GM18909 (cell line): Measurements from ENCODE around the gene PTTG1IP.
A peak's percentile ranks its signal among the peaks of the same experiment; 100 is the strongest.
"Not testable (repeated sequence)": the region's sequence is repeated elsewhere in the genome, so short reads cannot be mapped to it uniquely, and the experiment has no call there.

Experiments used
- ATAC-seq: cut with Tn5 transposase; IDR thresholded peaks from one replicate; pipeline ENCODE4 v1.9.1; 2021; ENCODE audit warnings: mild to moderate bottlenecking; ENCODE audit not compliant: unreplicated experiment, poor library complexity

PTTG1IP gene, protein sequence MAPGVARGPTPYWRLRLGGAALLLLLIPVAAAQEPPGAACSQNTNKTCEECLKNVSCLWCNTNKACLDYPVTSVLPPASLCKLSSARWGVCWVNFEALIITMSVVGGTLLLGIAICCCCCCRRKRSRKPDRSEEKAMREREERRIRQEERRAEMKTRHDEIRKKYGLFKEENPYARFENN

DNA sequence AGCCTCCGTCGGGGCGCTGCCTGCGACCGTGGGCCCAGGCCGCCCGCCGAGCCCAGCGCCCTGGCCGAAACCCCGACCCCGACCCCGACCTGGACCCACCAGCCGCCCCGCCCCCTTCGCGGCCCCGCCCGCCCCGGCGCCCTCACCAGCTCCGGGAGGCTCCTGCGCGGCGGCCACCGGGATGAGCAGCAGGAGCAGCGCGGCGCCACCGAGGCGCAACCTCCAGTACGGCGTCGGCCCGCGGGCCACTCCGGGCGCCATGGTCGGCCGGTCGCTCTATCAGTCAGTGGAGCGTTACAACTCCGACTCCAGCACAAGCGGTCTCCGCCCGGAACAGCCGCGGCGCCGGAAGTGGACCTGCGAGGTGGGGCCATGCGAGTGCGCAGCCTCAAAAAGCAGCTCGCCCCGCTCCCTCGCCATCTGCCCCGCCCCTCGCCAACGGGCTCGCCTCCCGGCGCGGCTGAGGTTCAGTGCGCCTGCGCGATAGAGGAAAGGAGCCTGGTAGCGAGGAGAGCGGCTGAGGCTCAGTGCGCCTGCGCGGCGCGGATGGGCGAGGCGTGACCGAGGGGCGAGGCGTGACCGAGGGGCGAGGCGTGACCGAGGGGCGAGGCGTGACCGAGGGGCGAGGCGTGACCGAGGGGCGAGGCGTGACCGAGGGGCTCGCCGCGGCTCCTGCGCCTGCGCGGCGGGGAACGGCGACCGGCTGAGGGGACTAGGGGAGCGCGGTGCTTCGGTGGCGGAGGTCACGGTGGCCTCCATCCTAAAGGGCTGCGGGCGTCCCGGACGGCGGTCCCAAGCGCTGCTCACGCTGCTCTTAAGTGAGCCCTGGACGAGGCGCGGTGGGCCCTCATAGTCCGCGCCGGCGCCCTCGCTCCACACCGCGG, at the start of gene PTTG1IP:
TSS of gene PTTG1IP (minus strand) at position 335 of the 884 bp plus-strand sequence. CDS start at position 261, 74 bp downstream.
- ATAC-seq: peak; percentile 78

DNA sequence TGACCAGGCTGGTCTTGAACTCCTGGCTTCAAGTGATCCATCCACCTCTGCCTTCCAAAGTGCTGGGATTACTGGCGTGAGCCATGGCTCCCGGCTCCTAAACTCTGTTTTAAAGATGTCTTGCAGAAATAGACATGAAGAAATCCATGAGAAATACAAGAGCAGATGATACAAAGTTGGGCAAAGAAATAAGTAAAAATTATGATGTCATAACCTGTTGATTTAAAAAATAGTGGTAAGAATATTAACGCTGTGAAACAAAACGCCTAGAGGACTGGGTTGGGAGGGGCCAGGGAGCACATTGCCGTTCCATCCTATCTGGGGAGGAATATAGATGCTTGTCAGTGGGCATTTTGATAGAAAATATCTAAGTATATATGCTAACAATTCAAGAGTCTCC, 48.4 kb upstream of the PTTG1IP start:
- ATAC-seq: no peak

DNA sequence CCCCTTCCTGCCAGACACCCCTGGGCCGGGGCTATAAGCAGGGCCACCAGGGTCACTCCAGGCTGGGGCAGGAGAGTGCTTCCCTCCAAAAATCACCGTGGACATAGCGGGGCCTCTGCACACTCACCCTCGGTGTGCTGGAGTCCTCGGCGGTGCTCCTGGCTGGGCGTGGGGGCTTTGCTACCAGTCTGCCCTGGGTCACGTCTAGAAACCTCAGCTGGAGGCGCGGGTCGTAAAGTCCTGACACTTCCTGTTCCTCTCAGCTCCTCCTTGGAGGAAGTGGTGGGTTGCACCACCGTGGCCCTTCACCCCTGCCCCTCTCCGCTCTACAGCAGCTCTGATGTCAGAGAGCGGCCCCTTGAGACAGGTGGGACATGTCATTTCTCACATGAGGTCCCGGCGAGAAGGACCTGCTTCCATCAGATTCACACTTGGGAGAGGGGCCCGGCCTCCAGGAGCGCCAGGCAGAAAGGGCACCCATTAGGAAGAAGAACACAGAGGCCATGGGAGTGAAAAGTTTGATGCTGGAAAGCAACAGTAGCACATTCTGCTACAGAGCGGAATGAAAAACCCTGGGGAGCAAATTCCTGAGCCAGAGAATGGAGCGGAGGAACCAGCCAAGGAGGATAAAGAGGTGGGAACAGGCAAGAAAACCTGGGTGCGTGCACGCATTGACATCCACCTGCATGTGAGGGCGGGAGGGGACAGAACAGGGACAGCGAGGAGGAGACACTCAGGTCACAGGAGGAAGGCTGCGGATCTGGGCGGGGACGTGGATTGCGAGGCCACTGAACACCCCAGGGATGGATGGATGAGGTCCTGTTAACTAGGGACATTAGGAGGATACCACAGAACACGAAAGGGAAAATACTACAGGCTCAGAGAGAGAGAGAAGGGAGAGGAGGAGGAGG, 47.5 kb upstream of the PTTG1IP start, which contains the start of gene ITGB2:
TSS of gene ITGB2 (minus strand) at position 206 of the 911 bp plus-strand sequence. CDS start 10,117 bp downstream, outside the sequence.
- peak; percentile 75 for ATAC-seq

DNA sequence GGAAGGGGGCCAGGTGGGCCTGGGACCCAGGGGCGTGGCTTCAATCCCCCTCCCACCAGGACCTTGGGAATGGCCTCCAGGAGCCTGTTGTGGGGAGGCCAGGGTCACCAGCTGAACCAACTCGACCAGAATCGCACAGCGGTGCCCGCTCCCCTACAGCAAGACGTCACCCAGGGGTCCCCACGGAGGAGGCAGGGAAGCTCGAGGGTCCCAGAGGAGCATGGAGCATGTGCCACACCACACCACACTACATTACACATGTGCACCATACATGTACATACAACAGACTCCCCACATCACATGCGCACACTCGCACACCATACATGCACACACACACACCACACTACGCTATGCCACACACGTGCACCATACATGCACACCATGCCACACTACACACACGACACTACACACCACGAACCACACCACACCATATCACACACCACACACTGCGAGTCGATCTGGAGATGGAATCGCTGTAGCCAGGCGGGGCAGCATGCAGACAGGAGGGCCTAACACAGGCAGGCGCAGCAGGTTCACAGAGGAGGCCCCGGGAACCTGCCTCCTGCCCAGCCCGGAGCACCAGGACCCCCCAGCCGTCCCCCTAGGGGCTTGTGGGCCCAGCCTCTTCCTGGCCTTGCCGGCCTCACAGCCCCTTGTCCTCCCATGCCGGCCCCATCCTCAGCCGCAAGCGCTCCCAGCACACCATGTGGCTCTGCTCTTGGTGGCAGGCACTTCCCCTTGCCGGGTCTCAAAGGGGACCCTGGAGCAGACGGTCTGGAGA, 46.6 kb upstream of the PTTG1IP start:
- peak; percentile 14 for ATAC-seq

DNA sequence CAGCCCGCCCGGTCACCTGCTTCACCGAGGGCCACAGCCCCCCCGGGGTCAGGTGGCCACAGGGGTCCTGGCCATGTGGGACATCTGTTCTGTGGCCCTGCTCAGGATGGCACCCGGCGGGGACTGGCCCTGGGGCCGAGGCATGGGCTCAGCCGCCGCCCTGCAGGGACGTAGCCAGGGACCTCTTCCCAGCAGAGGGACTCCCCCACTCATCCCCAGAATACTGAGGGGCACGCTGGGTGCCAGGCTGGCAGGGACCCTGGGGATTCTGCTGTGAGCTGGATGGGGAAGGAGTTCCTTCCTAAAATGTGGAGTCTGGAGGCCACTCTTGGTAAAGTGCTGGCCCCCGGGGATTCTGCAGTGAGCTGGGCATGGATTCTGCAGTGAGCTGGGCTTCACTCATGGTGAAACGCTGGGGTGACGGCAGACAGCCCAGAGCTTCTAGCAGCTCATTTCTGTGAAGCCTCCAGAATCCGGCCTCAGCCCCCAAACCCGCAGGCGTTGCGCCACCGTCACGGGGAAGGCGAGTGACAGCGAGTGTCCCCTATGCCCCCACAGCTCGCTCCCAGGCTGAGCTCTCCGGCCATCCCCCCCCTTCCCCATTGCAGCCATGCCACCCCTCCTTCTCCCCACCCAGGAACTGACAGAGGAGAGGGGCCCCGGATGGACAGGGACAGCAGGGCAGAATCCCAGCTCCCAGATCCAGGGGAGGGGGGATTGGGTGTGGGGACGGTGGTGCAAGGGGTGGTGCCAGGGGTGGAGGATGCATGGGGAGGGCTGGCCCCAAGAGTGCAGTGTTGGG, 45.8 kb upstream of the PTTG1IP start:
- ATAC-seq: no peak

DNA sequence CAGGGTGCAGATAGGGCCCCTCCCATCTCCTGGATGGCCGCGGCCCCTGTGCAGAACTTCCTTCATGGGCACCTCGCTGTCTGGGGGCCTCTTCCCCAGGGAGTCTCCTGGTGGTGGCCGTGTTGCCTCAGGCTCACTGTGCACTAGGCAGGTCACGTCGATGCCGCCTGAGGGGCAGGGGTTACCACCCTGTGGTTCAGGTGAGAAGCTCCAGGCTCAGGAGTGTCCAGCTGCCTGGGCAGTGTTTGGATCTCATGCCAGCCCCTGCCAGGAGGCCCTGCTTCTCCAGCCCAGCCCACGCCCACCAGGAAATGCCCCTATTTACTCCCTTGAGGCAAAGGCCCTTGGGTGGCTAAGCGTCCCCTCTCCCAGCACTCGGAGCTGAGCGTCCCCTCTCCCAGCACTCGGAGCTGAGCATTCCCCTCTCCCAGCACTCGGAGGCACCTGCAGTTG, 45.1 kb upstream of the PTTG1IP start:
- no peak for ATAC-seq

DNA sequence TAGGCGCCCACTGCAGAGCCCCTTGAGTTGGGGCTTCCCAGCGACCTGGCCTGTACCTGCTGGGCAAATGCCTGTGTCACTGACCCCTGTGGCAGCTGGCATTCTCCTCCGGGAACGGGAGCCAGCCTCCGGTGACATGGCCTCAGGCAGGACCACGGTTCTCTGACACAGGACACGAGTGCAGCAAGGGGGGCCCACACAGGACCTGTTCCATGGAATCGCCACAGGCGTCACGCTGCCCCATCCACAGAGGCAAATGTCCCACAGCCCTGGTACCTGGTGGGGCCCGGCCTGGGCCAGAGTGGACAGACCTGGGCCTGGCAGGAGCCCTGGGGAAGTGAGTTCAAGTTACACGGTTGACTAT, 44.6 kb upstream of the PTTG1IP start:
- no peak for ATAC-seq

DNA sequence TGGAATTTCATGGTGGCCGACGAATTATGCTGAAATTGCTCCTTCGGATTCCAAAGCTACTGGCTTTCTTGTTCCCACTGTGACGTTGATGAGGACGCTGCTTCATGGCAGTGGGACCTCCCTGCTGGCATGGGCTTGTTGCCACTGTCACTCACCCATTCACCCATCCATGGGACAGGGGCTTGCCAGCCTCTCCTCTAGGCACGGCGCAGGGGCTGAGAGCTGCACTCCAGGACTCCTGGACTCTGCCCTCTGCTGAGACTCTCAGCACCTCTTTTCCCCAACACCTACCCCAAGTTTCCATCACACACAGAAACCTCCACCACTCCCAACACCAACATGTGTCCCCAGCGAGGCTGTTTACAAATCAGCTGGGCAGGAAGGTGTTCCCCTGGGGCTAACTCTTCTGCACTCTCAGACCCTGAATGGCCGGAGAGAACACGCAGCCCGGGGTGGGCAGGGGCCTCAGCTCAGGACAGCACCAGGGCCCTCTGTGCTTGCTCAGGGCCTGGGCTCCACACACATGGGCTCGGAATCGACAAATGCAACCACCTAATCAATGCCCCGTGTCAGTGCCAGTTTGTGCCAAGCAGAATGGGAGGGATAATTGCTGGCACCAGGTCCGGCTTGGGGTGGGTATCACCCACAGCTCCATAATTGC, 44.1 kb upstream of the PTTG1IP start:
- ATAC-seq: no peak

DNA sequence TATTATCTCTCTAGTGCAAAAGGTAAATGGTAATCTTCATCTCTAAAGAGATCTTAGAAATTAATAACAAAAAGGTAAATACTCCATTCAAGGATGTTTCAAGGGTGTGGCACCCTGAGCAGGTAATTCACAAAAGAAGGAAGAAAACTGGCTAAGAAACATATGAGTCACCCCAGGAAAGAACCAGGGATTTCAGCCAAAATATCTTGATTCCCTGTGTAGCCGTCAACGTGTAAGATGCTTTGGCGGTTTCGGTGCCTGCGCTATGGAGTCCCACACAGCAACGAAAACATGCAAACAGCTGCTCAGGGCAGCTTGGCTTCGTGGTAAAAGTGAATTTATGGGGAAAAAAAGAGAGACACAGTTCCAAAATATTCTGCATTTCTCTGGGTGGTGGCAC, 43.5 kb upstream of the PTTG1IP start:
- no peak for ATAC-seq

DNA sequence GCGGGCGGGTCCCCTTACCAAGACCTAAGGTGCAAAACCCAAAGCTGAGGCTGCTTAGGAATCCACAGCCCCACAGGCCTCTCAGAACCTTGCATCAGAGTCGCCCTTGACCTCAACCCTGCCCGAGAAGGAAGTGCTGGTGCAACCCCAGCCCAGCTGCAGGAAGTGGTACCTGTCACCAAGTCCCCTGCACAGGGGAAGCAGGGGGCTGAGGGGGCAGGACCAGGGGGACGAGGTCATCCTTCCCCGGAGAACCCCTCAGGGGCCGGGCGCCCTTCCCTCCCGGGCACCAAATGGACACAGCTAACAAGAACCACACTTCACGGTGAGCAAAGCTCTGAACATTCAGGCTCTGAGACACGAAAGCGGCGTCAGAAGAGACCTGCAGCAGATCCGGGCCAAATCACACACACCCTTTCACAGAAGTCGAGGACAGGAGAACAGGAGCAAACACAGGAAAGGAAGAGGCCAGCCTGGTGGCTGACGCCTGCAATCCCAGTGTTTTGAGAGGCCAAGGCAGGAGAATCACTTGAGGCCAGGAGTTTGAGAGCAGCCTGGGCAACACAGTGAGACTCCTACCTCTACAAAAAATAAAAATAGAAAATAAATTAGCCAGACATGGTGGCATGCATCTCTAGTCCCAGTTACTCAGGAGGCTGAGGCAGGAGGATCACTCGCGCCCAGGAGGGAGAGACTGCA, 40.8 kb upstream of the PTTG1IP start:
- ATAC-seq: peak; percentile 73

DNA sequence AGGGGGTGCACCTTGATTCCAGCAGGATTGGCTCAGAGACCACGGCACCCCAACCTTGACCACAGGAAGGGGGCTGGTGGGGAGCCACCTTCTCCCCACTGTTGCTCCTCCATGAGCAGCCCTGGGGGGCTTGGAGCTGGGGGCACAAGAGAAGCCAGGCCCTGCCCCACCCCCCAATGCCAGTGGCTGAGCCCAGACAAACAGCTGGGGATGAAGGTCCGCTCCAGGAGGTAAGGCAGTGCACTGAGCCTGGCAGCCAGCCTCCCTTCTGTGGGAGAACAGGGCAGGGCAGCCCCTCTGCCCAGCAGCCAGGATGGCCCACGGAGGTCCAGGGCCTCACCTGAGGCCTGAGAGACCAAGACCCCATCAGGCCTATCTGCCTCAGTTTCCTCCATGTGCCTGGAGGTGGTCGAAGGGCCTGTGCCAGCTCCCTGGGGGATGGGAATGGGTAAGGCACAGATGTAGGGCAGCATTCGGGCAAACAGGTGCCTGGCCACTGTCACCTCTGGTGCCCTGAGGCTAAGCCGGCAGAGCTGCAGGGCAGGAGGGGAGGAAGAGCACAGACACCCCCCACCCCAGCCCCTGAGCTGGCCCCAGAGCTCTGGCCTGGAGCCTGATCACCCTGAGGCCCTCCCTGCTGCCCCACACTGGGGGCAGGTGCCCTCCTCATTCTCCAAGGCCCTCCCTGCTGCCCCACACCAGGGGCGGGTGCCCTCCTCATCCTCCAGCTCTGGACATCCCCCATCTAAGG, 40.1 kb upstream of the PTTG1IP start:
- no peak for ATAC-seq

DNA sequence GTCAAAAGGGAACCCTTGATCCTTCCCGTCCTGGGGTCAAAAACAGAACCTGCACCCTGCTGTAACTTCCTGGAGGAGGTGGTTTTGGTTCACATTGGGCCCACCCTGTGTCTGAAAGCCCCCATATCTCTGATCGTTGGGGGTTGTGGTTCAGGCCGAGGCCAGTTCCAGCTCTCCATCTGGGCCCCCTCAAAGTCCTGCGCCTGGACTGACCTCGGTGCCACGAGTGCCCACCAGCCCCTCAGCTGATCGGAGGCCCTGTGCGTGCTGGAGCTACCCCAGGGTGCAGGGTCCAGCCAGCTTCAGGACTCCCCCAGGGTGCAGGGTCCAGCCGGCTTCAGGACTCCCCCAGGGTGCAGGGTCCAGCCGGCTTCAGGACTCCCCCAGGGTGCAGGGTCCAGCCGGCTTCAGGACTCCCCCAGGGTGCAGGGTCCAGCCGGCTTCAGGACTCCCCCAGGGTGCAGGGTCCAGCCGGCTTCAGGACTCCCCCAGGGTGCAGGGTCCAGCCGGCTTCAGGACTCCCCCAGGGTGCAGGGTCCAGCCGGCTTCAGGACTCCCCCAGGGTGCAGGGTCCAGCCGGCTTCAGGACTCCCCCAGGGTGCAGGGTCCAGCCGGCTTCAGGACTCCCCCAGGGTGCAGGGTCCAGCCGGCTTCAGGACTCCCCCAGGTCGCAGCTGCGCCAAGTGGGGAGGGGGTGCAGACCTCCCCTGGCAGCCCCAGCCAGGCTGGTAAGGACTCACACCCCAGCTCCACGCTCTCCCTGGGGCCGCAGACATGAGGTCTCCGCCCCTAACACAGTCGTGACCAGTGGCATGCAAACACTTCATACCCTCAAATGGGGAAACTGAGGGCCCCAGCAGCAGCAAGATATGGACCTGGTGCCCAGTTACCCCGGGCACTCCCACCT, 39.3 kb upstream of the PTTG1IP start:
- ATAC-seq: not testable (repeated sequence)

DNA sequence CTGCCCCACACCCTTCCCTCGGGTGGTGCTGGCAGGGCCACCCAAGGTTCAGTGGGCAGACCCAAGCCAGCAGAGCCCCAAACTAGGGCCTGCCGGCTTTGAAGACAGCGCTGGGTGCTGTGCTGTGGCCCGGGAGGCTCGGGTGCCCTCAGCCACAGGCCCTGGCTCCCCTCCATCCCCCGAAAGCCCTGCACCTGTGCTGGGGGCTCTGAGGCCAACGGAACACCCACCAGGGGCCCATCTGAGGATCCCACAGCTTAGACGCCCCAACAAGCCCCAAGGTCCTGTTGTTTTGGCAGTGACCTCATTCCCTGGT, 38.6 kb upstream of the PTTG1IP start:
- no peak for ATAC-seq

DNA sequence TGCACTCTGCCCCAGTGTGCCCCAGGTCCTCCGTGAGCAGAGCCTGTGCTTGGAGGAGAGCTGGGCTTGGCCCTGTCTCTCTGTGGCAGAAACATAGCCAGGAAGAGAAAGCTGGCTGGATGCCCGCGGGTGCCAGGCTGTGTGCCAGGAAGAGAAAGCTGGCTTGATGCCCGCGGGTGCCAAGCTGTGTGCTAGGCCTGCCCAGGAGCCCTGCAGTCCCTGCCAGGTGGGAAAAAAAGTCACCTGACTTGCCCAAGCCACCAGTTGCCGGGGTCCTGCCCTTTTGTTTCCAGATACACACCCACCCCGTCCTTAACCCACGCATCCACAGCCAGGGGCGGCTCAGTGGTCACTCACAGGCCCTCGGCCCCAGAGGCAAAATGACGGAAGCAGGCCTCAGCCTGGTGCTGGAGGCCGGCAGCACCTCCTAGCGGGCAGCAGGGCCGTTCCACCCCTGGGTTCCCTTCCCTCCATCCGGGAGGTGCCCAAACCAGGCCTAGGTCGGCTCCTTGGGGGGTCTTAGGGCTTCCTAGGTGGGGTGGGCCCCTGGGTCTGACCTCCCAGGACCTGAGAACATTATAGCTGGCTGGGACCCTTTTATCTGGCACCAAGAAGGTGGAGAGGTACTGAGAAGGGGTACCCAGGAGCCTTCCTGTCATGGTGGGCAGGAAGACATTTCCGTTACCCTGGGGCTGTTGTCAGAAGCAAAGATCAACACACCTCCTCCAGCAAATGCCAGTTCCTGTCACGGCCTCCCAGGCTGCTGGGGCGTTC, 38.1 kb upstream of the PTTG1IP start:
- peak; percentile 53 for ATAC-seq

DNA sequence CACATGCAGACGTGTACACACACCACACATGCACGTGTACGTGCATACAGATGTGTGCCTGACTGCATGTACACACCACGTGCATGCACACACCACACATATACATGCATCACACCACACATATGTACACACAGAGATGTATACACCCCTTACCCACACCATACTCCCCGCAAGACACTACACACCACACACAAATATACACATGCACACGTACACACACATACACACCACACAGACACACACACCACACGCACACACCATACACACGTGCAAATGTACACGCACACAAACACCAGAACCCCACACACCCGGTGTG, 37.5 kb upstream of the PTTG1IP start:
- ATAC-seq: no peak
